Transverse colon (tissue), 4 donors: ENCODE results near the gene VWC2. TPM values are rescaled to one million over a fixed set of nuclear protein-coding genes. Genes with fewer than 3 reads are reported as not detected.

ENCODE experiments used
- DNase-seq: peaks from one replicate; pipeline ENCODE4 v3.0.0-alpha.2; 2019
- H3K27ac ChIP-seq, 4 donors: fragments of 200-600 bp; sonication (generic); 2 replicates each; pipeline ENCODE4 v1.5.1; 2016 to 2018; ENCODE audit warnings: inconsistent platforms in 4 of 4
- H3K27me3 ChIP-seq: fragments of 200-600 bp; sonication (generic); 2 replicates; pipeline ENCODE4 v1.5.1; 2017; ENCODE audit warnings: inconsistent platforms
- H3K36me3 ChIP-seq, 4 donors: fragments of 200-600 bp; sonication (generic); 2 replicates each; pipeline ENCODE4 v1.5.1; 2017 to 2019; ENCODE audit warnings: inconsistent platforms in 4 of 4
- H3K4me1 ChIP-seq, 4 donors: fragments of 200-600 bp; sonication (generic); 2 replicates each; pipeline ENCODE4 v1.5.1; 2017 to 2020; ENCODE audit warnings: inconsistent platforms in 4 of 4
- H3K4me3 ChIP-seq, 4 donors: fragments of 200-600 bp; sonication (generic); 1 replicate in 1 of 4; 2 replicates in 3 of 4; pipeline versions ENCODE4 v1.5.1 to v1.6.1; 2017 to 2019; ENCODE audit warnings: inconsistent platforms in 4 of 4
- H3K9me3 ChIP-seq, 2 donors: fragments of 200-600 bp; sonication (generic); 2 replicates each; pipeline ENCODE4 v1.5.1; 2017 to 2019; ENCODE audit warnings: inconsistent platforms in 2 of 2
- EP300 ChIP-seq: sonication (generic); formaldehyde crosslinking; IDR thresholded peaks from one replicate; pipeline ENCODE4 v1.6.1; 2017; ENCODE audit warnings: antibody characterized with exemption, low read depth
- POLR2A ChIP-seq: fragments of 450-650 bp; IDR thresholded peaks from one replicate; pipeline ENCODE4 v1.6.1; 2016; ENCODE audit warnings: antibody characterized with exemption, mild to moderate bottlenecking, moderate library complexity
- POLR2AphosphoS5 ChIP-seq, 3 donors: sonication (generic); formaldehyde crosslinking; IDR thresholded peaks; one replicate each; pipeline ENCODE4 v1.6.1; 2016; ENCODE audit warnings: antibody characterized with exemption in 3 of 3
- WGBS, 2 donors: methylation state at CpG; one replicate each; pipeline ENCODE4 v1.1.5; 2018; ENCODE audit warnings: low coverage in 1 of 2; 5-methylcytosine and 5-hydroxymethylcytosine counted together
- in situ Hi-C, 4 donors: fragments of 200-750 bp; cut with MboI; loops; one replicate each; pipeline versions ENCODE4 v1.15.0 to v1.15.1; 2017; ENCODE audit warnings: low sequenced_read_pairs in 3 of 4, low pct_ligation_motif_present in 1 of 4, low pct_unique_long_range_greater_than_20kb in 1 of 4
- intact Hi-C: fragments of 100-400 bp; cut with DNase I; formaldehyde crosslinking; loops from one replicate; pipeline ENCODE4 v1.15.1; 2023; ENCODE audit warnings: low total_unique reads
- total RNA-seq, 4 donors: library from RNA; depleted of rRNA; stranded (reverse); fragments of >200 nt; gene quantifications; one replicate each; pipeline ENCODE4 v1.1.0, GENCODE V29; 2016
- TF ChIP-seq, protein P1 (sequence below), 5 experiments: fragments of 200-600 bp in 3 of 5; fragments of 450-650 bp in 2 of 5; sonication (generic) in 3 of 5; IDR thresholded peaks; 1 replicate in 2 of 5; 2 replicates in 3 of 5; pipeline ENCODE4 v1.5.1; 2016 to 2017; ENCODE audit warnings: antibody characterized with exemption in 5 of 5, inconsistent platforms in 3 of 5, mild to moderate bottlenecking in 2 of 5, moderate library complexity in 1 of 5

VWC2 gene
- total RNA-seq, 4 donors from 2014 or later = 0.16 to 0.27 TPM; not detected in 2

GRCh38 chr7:49878627-49879026 is 105.2 kb downstream of the VWC2 start:
- H3K27me3 ChIP-seq = no peaks in the 10 kb centered on the region
- WGBS, 2 donors = 25 to 28% methylated on average over 3 of the region's 3 CpGs
- no peaks in the 10 kb centered on the region for H3K9me3 ChIP-seq
- intact Hi-C loops = no loop called here
- no peak for TF ChIP-seq EP300
- TF ChIP-seq POLR2AphosphoS5 (IDR thresholded peaks at IDR 0.05) = no peak
- TF ChIP-seq, protein P1, sequence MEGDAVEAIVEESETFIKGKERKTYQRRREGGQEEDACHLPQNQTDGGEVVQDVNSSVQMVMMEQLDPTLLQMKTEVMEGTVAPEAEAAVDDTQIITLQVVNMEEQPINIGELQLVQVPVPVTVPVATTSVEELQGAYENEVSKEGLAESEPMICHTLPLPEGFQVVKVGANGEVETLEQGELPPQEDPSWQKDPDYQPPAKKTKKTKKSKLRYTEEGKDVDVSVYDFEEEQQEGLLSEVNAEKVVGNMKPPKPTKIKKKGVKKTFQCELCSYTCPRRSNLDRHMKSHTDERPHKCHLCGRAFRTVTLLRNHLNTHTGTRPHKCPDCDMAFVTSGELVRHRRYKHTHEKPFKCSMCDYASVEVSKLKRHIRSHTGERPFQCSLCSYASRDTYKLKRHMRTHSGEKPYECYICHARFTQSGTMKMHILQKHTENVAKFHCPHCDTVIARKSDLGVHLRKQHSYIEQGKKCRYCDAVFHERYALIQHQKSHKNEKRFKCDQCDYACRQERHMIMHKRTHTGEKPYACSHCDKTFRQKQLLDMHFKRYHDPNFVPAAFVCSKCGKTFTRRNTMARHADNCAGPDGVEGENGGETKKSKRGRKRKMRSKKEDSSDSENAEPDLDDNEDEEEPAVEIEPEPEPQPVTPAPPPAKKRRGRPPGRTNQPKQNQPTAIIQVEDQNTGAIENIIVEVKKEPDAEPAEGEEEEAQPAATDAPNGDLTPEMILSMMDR (IDR thresholded peaks at IDR 0.05) = no peak
- no peak for TF ChIP-seq POLR2A
- no peaks in the 10 kb centered on the region for H3K36me3 ChIP-seq
- no peak for DNase-seq
- in situ Hi-C loops = no loop called here
- H3K27ac ChIP-seq = no peak overlapping the region
- no peak overlapping the region for H3K4me3 ChIP-seq
- H3K4me1 ChIP-seq = no peaks in the 10 kb centered on the region

DNA sequence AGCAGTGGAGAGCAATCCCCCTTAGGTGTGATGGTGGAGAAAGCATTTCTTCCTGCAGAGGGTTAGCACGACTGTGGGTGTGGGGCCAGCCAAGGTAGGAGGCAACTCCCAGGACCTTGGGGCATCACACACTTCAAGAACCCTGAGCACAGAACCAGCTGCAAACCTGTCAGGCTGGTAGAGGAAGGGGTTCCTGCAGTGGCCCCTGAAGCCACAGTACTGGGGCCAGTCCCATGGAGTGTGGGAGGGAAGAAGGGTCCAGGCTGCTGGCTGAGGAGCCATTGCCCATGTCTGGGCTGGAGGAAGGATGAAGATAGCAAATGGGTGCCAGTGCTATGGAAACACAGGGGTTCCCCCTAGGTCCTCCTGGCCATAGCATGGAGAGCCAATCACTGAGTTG is 110.5 kb downstream of the VWC2 start:
- no peak overlapping the region for H3K4me3 ChIP-seq
- intact Hi-C loops (no loop called here), in situ Hi-C loops (no loop called here)
- H3K36me3 ChIP-seq = no peaks in the 10 kb centered on the region
- no peaks in the 10 kb centered on the region for H3K27me3 ChIP-seq
- 40 to 85% methylated on average over 1 of the region's 1 CpG for WGBS, 2 donors
- H3K9me3 ChIP-seq = no peaks in the 10 kb centered on the region
- H3K4me1 ChIP-seq = no peaks in the 10 kb centered on the region
- no peak overlapping the region for H3K27ac ChIP-seq
- TF ChIP-seq, protein P1 (IDR thresholded peaks at IDR 0.05) = no peak
- TF ChIP-seq POLR2A (no peak), POLR2AphosphoS5 (IDR thresholded peaks at IDR 0.05) (no peak), EP300 (no peak)
- DNase-seq = no peak

DNA sequence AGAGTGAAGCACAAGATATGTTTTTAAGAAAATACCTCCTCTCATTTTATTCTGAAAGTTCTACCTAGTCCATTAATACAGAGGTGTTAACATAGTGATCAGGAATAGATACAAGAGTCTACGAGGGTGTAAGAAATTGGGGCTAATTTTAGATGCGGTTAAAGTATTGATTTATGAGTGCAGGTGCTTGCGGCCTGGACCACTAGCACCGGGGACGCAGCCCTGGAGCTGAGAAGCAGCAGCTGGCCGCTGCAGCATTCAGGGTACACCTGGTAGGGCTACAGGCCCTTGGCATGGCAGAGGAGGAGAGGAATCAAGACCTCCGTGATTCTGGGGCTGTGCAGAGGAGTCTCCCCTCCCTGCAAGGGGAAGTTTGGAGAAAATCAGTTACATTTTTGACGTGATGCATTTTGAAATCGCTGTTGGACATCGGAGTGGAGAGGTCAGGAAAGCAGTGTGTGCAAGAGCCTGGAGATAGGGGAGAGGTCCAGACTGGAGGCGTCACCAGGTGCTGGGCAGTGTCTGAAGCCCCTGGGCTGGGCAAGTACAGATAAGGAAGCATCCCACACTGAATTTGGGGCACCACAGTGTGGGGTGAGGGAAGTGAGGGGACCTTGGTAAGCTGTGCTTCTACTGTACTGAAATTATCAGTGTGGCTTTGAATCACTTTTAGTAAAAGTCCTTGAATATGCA is 112.3 kb downstream of the VWC2 start:
- 68 to 78% methylated on average over 4 to 11 of the region's 11 CpGs for WGBS, 2 donors
- H3K4me1 ChIP-seq = no peaks in the 10 kb centered on the region
- no peak for TF ChIP-seq POLR2A
- TF ChIP-seq, protein P1 (IDR thresholded peaks at IDR 0.05) = no peak
- H3K27me3 ChIP-seq = no peaks in the 10 kb centered on the region
- H3K36me3 ChIP-seq = no peaks in the 10 kb centered on the region
- in situ Hi-C loops = no loop called here
- intact Hi-C loops = no loop called here
- peak; percentile 11 for DNase-seq
- H3K27ac ChIP-seq = no peak overlapping the region
- no peak overlapping the region for H3K4me3 ChIP-seq
- H3K9me3 ChIP-seq = no peaks in the 10 kb centered on the region

GRCh38 chr7:49892481-49892880 is 119.0 kb downstream of the VWC2 start:
- in situ Hi-C loops (no loop called here), intact Hi-C loops (no loop called here)
- TF ChIP-seq, protein P1 (IDR thresholded peaks at IDR 0.05) = no peak
- TF ChIP-seq EP300 = no peak
- no peak for DNase-seq
- H3K27me3 ChIP-seq = no peaks in the 10 kb centered on the region
- no peaks in the 10 kb centered on the region for H3K4me1 ChIP-seq
- H3K4me3 ChIP-seq = no peak overlapping the region
- H3K9me3 ChIP-seq = no peaks in the 10 kb centered on the region
- no peak overlapping the region for H3K27ac ChIP-seq
- no peaks in the 10 kb centered on the region for H3K36me3 ChIP-seq
- WGBS, 2 donors = 70 to 79% methylated on average over 2 of the region's 2 CpGs
